NCI-H146 treated with DMSO at 0.1 percent for 48 hours (cell line): ENCODE results near the gene NEK3.
"Not testable (repeated sequence)": the region's sequence is repeated elsewhere in the genome, so short reads cannot be mapped to it uniquely, and the experiment has no call there.

Experiments
- DNase-seq: peaks from one replicate; lab custom pipeline; 2025; ENCODE audit not compliant: unreplicated experiment; lab: John Stamatoyannopoulos, UW

The NEK3 gene

DNA sequence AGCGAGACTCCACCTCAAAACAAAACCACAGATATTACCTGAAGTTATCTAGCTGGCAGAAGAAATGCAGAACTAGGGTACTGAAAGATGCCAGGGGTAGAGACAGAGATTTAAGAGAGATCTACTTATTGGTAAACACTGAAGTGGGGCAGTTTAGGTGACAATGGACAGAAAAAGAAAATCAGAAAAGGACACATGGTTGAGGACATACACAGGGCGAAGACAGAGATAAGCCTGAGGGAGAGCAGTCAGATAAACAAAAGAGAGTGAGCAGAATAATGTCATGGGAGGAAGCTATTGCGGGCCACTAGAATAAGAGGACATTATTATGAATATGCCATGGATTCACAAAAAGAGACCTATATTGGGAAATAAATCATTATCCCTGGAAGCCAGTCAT lies 33.9 kb downstream of the NEK3 start:
- DNase-seq = no peak

- DNase-seq = no peak
Measured at GRCh38 chr13:52118595-52118994, 40.8 kb downstream of the NEK3 start.

- DNase-seq = no peak
Measured at GRCh38 chr13:52118095-52118494, 41.3 kb downstream of the NEK3 start.

- DNase-seq = no peak
Measured at GRCh38 chr13:52112591-52112990, 46.8 kb downstream of the NEK3 start.

DNA sequence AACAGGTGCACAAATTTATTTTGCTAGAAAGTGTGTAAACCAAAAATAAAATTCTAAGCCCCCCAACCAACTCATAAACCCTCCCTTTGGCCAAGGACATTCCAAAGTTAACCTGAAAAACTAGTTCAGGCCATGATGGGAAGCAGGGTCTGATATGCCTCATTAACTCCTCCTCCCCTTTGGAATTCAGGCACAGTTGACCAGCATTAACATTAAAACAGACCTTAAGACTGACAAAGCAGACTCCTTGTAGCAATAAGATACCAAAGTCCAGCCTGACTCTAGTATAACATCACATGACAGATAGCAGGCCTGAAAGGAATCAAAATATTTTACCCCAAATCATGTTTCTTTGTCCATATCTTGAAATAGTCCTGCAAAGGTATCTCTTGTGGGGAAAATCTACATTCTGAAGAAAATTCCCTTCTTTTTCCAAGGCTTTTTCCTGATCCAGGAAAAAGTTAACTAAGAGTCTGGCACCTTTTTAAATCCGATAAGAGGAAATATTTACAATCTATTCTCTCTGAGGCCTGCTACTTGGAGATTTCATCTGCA lies 50.2 kb downstream of the NEK3 start:
- no peak for DNase-seq

DNA sequence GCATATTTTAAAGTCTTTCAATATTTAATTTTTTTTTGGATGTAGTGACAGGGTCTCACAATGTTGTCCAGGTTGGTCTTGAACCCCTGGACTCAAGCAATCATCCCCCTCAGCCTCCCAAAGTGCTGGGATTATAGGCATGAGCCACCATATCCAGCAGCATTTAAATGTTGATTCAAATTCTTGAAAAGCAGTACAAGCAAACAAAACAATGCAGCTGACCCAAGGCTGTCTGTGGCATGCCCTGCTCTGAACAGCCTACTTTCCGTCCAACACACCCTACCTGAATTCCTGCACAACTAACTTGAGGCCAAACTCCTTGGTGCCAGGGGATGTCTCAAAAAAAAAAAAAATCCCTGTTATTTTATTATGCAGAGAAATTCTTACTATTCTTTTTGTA lies 53.6 kb downstream of the NEK3 start:
- DNase-seq = no peak

DNA sequence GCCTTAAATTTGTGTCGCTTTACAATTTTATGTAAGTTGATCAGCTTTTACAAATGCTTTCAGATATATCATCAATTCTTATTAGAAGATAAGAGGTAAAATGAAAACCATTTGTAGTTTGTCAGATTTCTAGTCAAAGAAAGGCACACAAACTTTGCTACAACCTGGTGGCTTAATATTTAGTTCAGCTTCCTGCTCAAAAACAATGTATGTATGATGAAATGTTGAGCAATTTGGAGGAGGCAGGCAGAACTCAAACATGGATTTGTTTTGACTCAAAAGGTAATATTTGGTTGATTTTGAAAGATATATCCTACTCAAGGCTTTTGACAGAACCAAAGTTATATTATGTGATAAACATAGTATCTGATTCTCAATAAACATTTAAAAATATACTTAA lies 54.8 kb downstream of the NEK3 start:
- DNase-seq = no peak

- DNase-seq = no peak
Measured at GRCh38 chr13:52103386-52103785, 56.0 kb downstream of the NEK3 start.

DNA sequence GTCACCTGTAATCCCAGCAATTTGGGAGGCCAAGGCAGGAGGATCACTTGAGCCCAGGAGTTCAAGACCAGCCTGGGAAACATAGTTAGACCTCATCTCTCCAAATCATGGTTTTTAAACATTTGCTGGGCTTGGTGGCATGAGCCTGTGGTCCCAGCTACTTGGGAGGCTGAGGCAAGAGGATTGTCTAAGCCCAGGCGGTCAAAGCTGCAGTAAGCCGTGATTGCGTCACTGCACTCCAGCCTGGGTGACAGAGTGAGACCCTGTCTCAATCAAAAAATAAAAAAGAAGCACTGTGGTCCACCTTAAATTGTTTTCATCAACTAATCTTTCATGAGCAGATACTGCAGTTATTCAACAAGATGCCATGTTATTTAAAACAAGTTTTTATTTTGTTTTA lies 57.0 kb downstream of the NEK3 start:
- not testable (repeated sequence) for DNase-seq

GRCh38 chr13:52097197-52097596 lies 62.2 kb downstream of the NEK3 start:
- no peak for DNase-seq

DNA sequence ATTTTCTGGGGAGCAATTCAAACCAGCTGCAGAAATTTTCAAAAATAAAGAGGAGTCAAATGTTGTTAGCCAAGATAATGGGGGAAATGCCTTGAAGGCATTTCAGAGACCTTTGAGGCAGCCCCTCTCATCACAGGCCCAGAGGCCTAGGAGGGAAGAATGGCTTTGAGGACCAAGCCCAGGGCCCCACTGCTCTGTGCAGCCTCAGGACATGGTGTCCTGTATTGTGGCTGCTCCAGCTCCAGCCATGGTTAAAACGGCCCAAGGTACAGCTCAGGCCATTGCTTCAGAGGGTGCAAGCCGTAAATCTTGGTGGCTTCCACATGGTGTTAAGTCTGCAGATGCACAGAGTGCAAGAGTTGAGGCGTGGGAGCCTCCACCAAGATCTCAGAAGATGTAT lies 62.6 kb downstream of the NEK3 start:
- DNase-seq = no peak

GRCh38 chr13:52096062-52096461 lies 63.3 kb downstream of the NEK3 start:
- no peak for DNase-seq

DNA sequence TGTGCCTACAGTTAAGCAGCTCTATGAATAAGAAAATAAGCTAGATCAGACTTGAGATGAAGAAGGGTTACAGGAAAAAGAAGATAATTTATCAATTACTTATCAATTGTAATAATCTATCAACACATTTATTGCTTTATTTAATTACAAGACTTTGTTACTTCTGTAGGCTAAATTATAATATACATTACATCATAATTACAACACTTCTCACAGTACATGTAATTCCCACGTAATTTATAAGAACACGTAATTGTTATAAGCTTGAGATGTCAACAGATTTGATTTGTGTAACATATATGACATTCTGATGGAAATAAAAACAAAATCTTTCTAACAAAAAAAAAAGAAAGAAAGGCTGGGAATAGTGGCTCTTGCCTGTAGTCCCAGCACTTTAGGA lies 67.3 kb downstream of the NEK3 start:
- DNase-seq = no peak

DNA sequence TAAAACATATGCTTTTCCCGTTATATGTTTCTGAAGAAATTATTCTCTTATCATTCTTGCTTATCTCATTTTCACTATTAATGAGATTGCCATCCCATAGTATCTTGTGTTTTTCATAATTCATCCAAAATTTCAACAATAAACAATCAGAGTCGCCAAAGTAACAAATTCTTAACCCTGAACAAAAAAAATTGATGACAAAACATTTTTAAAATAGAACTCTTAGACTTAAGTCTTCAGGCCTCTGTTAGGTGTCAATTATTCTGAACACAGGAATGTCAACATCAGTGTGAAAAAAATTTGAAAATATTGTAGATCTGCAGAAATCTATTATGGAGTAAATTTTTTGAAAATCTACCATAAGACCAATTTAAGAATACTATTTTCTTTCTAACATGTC lies 67.9 kb downstream of the NEK3 start:
- no peak for DNase-seq

DNA sequence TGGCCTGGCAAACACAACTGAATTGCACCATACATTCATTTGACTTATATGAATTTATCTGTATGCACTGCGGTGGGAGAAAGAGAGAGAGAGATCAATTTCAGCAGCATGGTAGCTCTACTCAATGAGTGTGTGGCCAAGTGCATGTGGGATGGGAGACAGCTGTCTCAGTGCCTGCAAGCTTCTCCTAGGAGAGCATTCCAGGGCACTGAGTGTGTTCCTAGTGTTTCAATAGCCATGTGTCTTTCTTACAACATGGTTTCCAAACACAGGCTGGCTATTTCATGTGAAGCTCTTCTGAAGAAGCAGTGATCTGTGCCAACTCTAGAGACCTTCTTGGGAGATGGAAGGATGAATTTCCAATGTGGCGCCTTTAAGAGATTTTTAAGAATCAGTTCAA lies 74.0 kb downstream of the NEK3 start:
- DNase-seq = no peak

- DNase-seq = not testable (repeated sequence)
Measured at GRCh38 chr13:52084981-52085380, 74.4 kb downstream of the NEK3 start.
